T1000 (cell line): ENCODE measurements around the gene JAK2.

Experiments
- DNase-seq: peaks from one replicate; lab custom pipeline; 2025; ENCODE audit warnings: mixed read lengths; lab: John Stamatoyannopoulos, UW

The JAK2 gene

DNA sequence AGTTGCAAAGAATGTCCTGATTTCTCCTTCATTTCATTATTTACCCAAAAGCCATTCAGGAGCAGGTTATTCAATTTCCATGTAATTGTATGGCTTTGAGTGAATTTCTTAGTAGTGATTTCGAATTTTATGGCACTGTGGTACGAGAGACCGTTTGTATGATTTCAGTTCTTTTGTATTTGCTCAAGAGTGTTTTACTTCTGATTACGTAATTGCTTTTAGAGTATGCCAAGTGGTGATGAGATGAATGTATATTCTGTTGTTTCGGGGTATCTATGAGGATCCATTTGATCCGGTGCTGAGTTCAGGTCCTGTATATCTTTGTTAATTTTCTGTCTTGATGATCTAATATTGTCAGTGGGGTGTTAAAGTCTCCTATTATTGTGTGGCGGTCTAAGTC is 159.1 kb downstream of the JAK2 start:
- DNase-seq, result no peak

DNA sequence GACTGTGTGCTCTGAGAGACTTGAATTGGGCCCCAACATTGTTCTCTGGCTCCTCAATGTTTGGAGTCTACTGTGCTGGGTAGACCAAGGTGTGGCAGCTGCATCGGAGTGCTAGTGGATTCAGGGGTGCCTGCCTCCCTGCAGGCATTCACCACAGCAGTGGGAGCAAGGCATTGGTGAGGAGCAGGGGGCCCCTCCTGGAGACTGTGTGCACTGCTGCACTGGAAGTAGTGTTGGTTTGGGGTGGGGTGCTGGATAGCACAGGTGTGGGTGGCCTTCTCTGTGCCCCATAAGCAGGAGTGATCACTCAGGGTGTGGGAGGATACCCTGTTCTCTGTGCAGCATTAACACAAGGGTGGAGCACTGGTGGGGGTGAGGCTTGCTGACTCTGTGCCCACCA is 161.2 kb downstream of the JAK2 start:
- DNase-seq, result no peak
